H9 (cell line): ENCODE measurements around the gene ANKRD29. TPM values are rescaled to one million over a fixed set of nuclear protein-coding genes. Genes with fewer than 3 reads are reported as not detected.

Experiments
- DNase-seq: peaks from one replicate; pipeline ENCODE4 v3.0.0-alpha.2; 2017
- H2AFZ ChIP-seq: one replicate; pipeline ENCODE4 v1.6.1; 2013; ENCODE audit warnings: mild to moderate bottlenecking, low read length, control low read depth, moderate library complexity
- H2AK5ac ChIP-seq: 2 replicates; pipeline ENCODE4 v1.6.1; 2013; ENCODE audit warnings: low read length, control low read depth, mixed read lengths; ENCODE audit not compliant: insufficient read length
- H2BK120ac ChIP-seq: one replicate; pipeline ENCODE4 v1.6.1; 2013; ENCODE audit warnings: low read depth, mild to moderate bottlenecking, low read length, control low read depth, inconsistent platforms; ENCODE audit not compliant: poor library complexity, severe bottlenecking
- H2BK12ac ChIP-seq: 2 replicates; pipeline ENCODE4 v1.6.1; 2013; ENCODE audit warnings: low read length, control low read depth, mixed read lengths, low read depth; ENCODE audit not compliant: insufficient read length
- H2BK15ac ChIP-seq: 2 replicates; pipeline ENCODE4 v1.6.1; 2013; ENCODE audit warnings: low read depth, low read length, control low read depth
- H2BK20ac ChIP-seq: one replicate; pipeline ENCODE4 v1.6.1; 2013; ENCODE audit warnings: low read depth, mild to moderate bottlenecking, low read length, control low read depth, inconsistent platforms; ENCODE audit not compliant: poor library complexity, severe bottlenecking
- H2BK5ac ChIP-seq: 2 replicates; pipeline ENCODE4 v1.6.1; 2013; ENCODE audit warnings: low read length, control low read depth, mixed read lengths; ENCODE audit not compliant: insufficient read length
- H3K14ac ChIP-seq: 2 replicates; pipeline ENCODE4 v1.6.1; 2013; ENCODE audit warnings: low read length, control low read depth; ENCODE audit not compliant: insufficient read depth
- H3K18ac ChIP-seq: 2 replicates; pipeline ENCODE4 v1.6.1; 2013; ENCODE audit warnings: low read depth, mild to moderate bottlenecking, mixed read lengths, low read length, control low read depth; ENCODE audit not compliant: insufficient read length
- H3K23ac ChIP-seq: 2 replicates; pipeline ENCODE4 v1.6.1; 2013; ENCODE audit warnings: low read length, control low read depth, mixed read lengths, low read depth; ENCODE audit not compliant: insufficient read length
- H3K23me2 ChIP-seq: 2 replicates; pipeline ENCODE4 v1.6.1; 2013; ENCODE audit warnings: low read depth, mild to moderate bottlenecking, mixed read lengths, low read length, control low read depth; ENCODE audit not compliant: insufficient read length, poor library complexity, severe bottlenecking
- H3K27ac ChIP-seq: 2 replicates; pipeline ENCODE4 v1.5.1; 2013; ENCODE audit warnings: low read length, control low read depth, mixed read lengths, low read depth; ENCODE audit not compliant: insufficient read length
- H3K27me3 ChIP-seq: 2 replicates; pipeline ENCODE4 v1.6.1; 2013; ENCODE audit warnings: low read length, control low read depth, inconsistent platforms; ENCODE audit not compliant: insufficient read depth
- H3K4ac ChIP-seq: 2 replicates; pipeline ENCODE4 v1.6.1; 2013; ENCODE audit warnings: low read depth, mild to moderate bottlenecking, control low read depth, inconsistent platforms, low read length, moderate library complexity
- H3K4me1 ChIP-seq: 2 replicates; pipeline ENCODE4 v1.6.1; 2013; ENCODE audit warnings: low read length, control low read depth, inconsistent platforms; ENCODE audit not compliant: insufficient read depth
- H3K4me2 ChIP-seq: 2 replicates; pipeline ENCODE4 v1.6.1; 2013; ENCODE audit warnings: low read length, control low read depth, mixed read lengths; ENCODE audit not compliant: insufficient read length, insufficient read depth
- H3K56ac ChIP-seq: 2 replicates; pipeline ENCODE4 v1.6.1; 2013; ENCODE audit warnings: low read depth, mild to moderate bottlenecking, mixed read lengths, low read length, control low read depth; ENCODE audit not compliant: insufficient read length
- H3K79me1 ChIP-seq: 2 replicates; pipeline ENCODE4 v1.6.1; 2013; ENCODE audit warnings: low read depth, mild to moderate bottlenecking, moderate library complexity, low read length, control low read depth, inconsistent platforms; ENCODE audit not compliant: insufficient read depth, poor library complexity, severe bottlenecking
- H3K79me2 ChIP-seq: 2 replicates; pipeline ENCODE4 v1.6.1; 2013; ENCODE audit warnings: low read length, control low read depth, inconsistent platforms; ENCODE audit not compliant: insufficient read depth
- H3K9ac ChIP-seq: 2 replicates; pipeline ENCODE4 v1.6.1; 2013; ENCODE audit warnings: low read length, control low read depth, mixed read lengths; ENCODE audit not compliant: insufficient read length; ENCODE audit errors: extremely low read depth
- H3K9me3 ChIP-seq: one replicate; pipeline ENCODE4 v1.6.1; 2013; ENCODE audit warnings: low read depth, low read length, inconsistent platforms; ENCODE audit not compliant: control insufficient read depth
- H3T11ph ChIP-seq: one replicate; pipeline ENCODE4 v1.6.1; 2013; ENCODE audit warnings: mild to moderate bottlenecking, low read length, control low read depth, inconsistent platforms
- H4K20me1 ChIP-seq: one replicate; pipeline ENCODE4 v1.6.1; 2013; ENCODE audit not compliant: control insufficient read depth, insufficient read length, insufficient read depth
- H4K5ac ChIP-seq: 2 replicates; pipeline ENCODE4 v1.6.1; 2013; ENCODE audit warnings: low read depth, mild to moderate bottlenecking, mixed read lengths, low read length, control low read depth; ENCODE audit not compliant: insufficient read length
- H4K8ac ChIP-seq: replicated peaks from 2 replicates; pipeline ENCODE4 v1.6.1; 2013; ENCODE audit warnings: low read length, control low read depth, mixed read lengths, low read depth; ENCODE audit not compliant: insufficient read length
- H4K91ac ChIP-seq: 2 replicates; pipeline ENCODE4 v1.6.1; 2013; ENCODE audit warnings: low read depth, mild to moderate bottlenecking, moderate library complexity, mixed read lengths, low read length, control low read depth; ENCODE audit not compliant: insufficient read length
- H3K27ac Mint-ChIP-seq, 3 experiments: 2 replicates in 2 of 3; 3 replicates in 1 of 3; pipeline ENCODE4 v1.8.0; 2020 to 2021; ENCODE audit warnings: mixed read lengths in 3 of 3, mild to moderate bottlenecking in 1 of 3, moderate library complexity in 1 of 3
- H3K27me3 Mint-ChIP-seq: 2 replicates; pipeline ENCODE4 v1.8.0; 2021; ENCODE audit warnings: low read depth, mild to moderate bottlenecking, moderate library complexity, mixed read lengths
- H3K36me3 Mint-ChIP-seq, 3 experiments: 2 replicates in 2 of 3; 3 replicates in 1 of 3; pipeline ENCODE4 v1.8.0; 2020 to 2021; ENCODE audit warnings: low read depth in 3 of 3, mixed read lengths in 3 of 3; ENCODE audit not compliant: insufficient read depth in 1 of 3
- H3K4me1 Mint-ChIP-seq, 2 experiments: 2 replicates each; pipeline ENCODE4 v1.8.0; 2020; ENCODE audit warnings: mixed read lengths in 2 of 2
- H3K4me3 Mint-ChIP-seq, 2 experiments: 2 replicates in 1 of 2; 3 replicates in 1 of 2; pipeline ENCODE4 v1.8.0; 2020 to 2021; ENCODE audit warnings: mild to moderate bottlenecking in 2 of 2, mixed read lengths in 2 of 2, moderate library complexity in 1 of 2
- H3K9me3 Mint-ChIP-seq, 2 experiments: 2 replicates in 1 of 2; 3 replicates in 1 of 2; pipeline ENCODE4 v1.8.0; 2020; ENCODE audit warnings: mild to moderate bottlenecking in 2 of 2, mixed read lengths in 2 of 2, moderate library complexity in 1 of 2
- WGBS: extraction: QIAGEN DNeasy Blood & Tissue Kit; methylation state at CpG from one replicate; pipeline ENCODE4 v1.1.7; 2013; ENCODE audit warnings: missing lambda C conversion rate, low lambda C conversion rate, mixed read lengths; ENCODE audit not compliant: insufficient read length; ENCODE audit errors: extremely low coverage; 5-methylcytosine and 5-hydroxymethylcytosine counted together
- total RNA-seq: library from RNA; stranded (reverse); gene quantifications from 2 replicates; pipeline ENCODE4 v1.2.1, GENCODE V29; 2021
- TF ChIP-seq, protein P1 (sequence below): fragments of 200-600 bp; sonication (generic); conservative IDR thresholded peaks from 3 replicates; pipeline ENCODE4 v1.8.0; 2021; ENCODE audit warnings: antibody characterized with exemption, mild to moderate bottlenecking

Gene ANKRD29
- total RNA-seq, 1 experiment from 2014 or later = 2.1 TPM

- no peaks in the 10 kb centered on the region for H3K79me1 ChIP-seq
- H3K9ac ChIP-seq = no peak overlapping the region
- Mint-ChIP-seq H3K36me3 (peaks cover 3 to 6% (median 6%) of the 10 kb centered on the region in 3 experiments; a peak in 6 of 7 replicates), H3K27me3 (no peaks in the 10 kb centered on the region; the same call in 1 of the 2 replicates), H3K9me3 (peaks cover 7 to 9% of the 10 kb centered on the region in 2 experiments; a peak in 3 of 5 replicates), H3K4me3 (no peak overlapping the region), H3K27ac (no peak overlapping the region), H3K4me1 (0 out of 4 replicates have a peak, but pooled peaks cover 0 to 5% of the 10 kb centered on the region in 2 experiments)
- no CpG with 5 or more reads among the region's 11 CpGs for whole genome bisulfite sequencing
- no peak overlapping the region for H2BK12ac ChIP-seq
- no peak overlapping the region for H2BK20ac ChIP-seq
- no peaks in the 10 kb centered on the region for H3K79me2 ChIP-seq
- H2BK120ac ChIP-seq = no peak overlapping the region
- H2AFZ ChIP-seq = no peak overlapping the region
- H4K8ac ChIP-seq = no peak overlapping the region
- no peak overlapping the region for H4K5ac ChIP-seq
- TF ChIP-seq, protein P1, sequence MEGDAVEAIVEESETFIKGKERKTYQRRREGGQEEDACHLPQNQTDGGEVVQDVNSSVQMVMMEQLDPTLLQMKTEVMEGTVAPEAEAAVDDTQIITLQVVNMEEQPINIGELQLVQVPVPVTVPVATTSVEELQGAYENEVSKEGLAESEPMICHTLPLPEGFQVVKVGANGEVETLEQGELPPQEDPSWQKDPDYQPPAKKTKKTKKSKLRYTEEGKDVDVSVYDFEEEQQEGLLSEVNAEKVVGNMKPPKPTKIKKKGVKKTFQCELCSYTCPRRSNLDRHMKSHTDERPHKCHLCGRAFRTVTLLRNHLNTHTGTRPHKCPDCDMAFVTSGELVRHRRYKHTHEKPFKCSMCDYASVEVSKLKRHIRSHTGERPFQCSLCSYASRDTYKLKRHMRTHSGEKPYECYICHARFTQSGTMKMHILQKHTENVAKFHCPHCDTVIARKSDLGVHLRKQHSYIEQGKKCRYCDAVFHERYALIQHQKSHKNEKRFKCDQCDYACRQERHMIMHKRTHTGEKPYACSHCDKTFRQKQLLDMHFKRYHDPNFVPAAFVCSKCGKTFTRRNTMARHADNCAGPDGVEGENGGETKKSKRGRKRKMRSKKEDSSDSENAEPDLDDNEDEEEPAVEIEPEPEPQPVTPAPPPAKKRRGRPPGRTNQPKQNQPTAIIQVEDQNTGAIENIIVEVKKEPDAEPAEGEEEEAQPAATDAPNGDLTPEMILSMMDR = no peak
- no peaks in the 10 kb centered on the region for H3K27me3 ChIP-seq
- no peaks in the 10 kb centered on the region for H3K23me2 ChIP-seq
- no peak overlapping the region for H3T11ph ChIP-seq
- H4K91ac ChIP-seq = no peak overlapping the region
- H3K14ac ChIP-seq = no peak overlapping the region
- no peak overlapping the region for H3K27ac ChIP-seq
- no peak overlapping the region for H3K4ac ChIP-seq
- H3K9me3 ChIP-seq = peaks cover 7% of the 10 kb centered on the region
- H3K4me2 ChIP-seq = no peak overlapping the region
- H3K4me1 ChIP-seq = no peaks in the 10 kb centered on the region
- H2BK15ac ChIP-seq = no peak overlapping the region
- H3K23ac ChIP-seq = no peak overlapping the region
- no peak overlapping the region for H2AK5ac ChIP-seq
- no peaks in the 10 kb centered on the region for H4K20me1 ChIP-seq
- H3K18ac ChIP-seq = no peak overlapping the region
- DNase-seq = no peak
- H2BK5ac ChIP-seq = no peak overlapping the region
- no peak overlapping the region for H3K56ac ChIP-seq
Measured at GRCh38 chr18:23641143-23641720, 21.5 kb downstream of the ANKRD29 start.
